CD1c-positive myeloid dendritic cell (primary cell): ENCODE results near the gene PIGH.
A peak's percentile ranks its signal among the peaks of the same experiment; 100 is the strongest.
"Not testable (repeated sequence)": the region's sequence is repeated elsewhere in the genome, so short reads cannot be mapped to it uniquely, and the experiment has no call there.

Source experiments
- DNase-seq: peaks from one replicate; pipeline ENCODE4 v3.0.0-alpha.2; 2016; ENCODE audit errors: extremely low spot score

PIGH gene

GRCh38 chr14:67599698-67600561 is at the start of gene PIGH:
TSS of gene PIGH (minus strand) at chr14:67600268. CDS start at chr14:67600203, 65 bp downstream.
- peak; percentile 95 for DNase-seq

GRCh38 chr14:67646131-67646530 is 46.1 kb upstream of the PIGH start:
- no peak for DNase-seq

- no peak for DNase-seq
These were observed 45.3 kb upstream of the PIGH start for GRCh38 chr14:67645414-67645813.

GRCh38 chr14:67644428-67644827 is 44.4 kb upstream of the PIGH start:
- DNase-seq, result no peak

GRCh38 chr14:67643713-67644112 is 43.6 kb upstream of the PIGH start:
- DNase-seq, result no peak

- DNase-seq, result no peak
These were observed 42.1 kb upstream of the PIGH start for GRCh38 chr14:67641902-67642749.

GRCh38 chr14:67641480-67641879 is 41.4 kb upstream of the PIGH start:
- DNase-seq, result no peak

- no peak for DNase-seq
These were observed 38.6 kb upstream of the PIGH start for GRCh38 chr14:67638642-67639041.

- no peak for DNase-seq
These were observed 36.4 kb upstream of the PIGH start for GRCh38 chr14:67636361-67636919.

GRCh38 chr14:67633451-67634147 is 33.5 kb upstream of the PIGH start:
- DNase-seq, result no peak

- DNase-seq, result no peak
These were observed 30.9 kb upstream of the PIGH start for GRCh38 chr14:67630938-67631337.

GRCh38 chr14:67630186-67630585 is 30.1 kb upstream of the PIGH start:
- DNase-seq, result no peak

GRCh38 chr14:67627519-67627918 is 27.5 kb upstream of the PIGH start:
- DNase-seq, result no peak

- DNase-seq, result not testable (repeated sequence)
These were observed 26.1 kb upstream of the PIGH start for GRCh38 chr14:67626131-67626530.

GRCh38 chr14:67623114-67623513 is 23.0 kb upstream of the PIGH start:
- DNase-seq, result no peak

GRCh38 chr14:67622675-67623074 is 22.6 kb upstream of the PIGH start:
- DNase-seq, result peak; percentile 17

GRCh38 chr14:67620217-67620785 is 20.2 kb upstream of the PIGH start:
- DNase-seq, result no peak

GRCh38 chr14:67619446-67620216 is 19.6 kb upstream of the PIGH start, which contains the start of gene ARG2:
TSS of gene ARG2 (plus strand) at chr14:67619920. CDS start at chr14:67619978, 58 bp downstream.
- peak; percentile 95 for DNase-seq

- DNase-seq, result peak; percentile 82
These were observed 18.6 kb upstream of the PIGH start for GRCh38 chr14:67618617-67619063.

- peak; percentile 18 for DNase-seq
These were observed 10.4 kb upstream of the PIGH start for GRCh38 chr14:67610491-67610890.
